Activated CD4-positive, alpha-beta T cell treated with anti-CD3 and anti-CD28 coated beads for 1 hour (primary cell): ENCODE data around the gene ZCWPW1.
"Not testable (repeated sequence)": the region's sequence is repeated elsewhere in the genome, so short reads cannot be mapped to it uniquely, and the experiment has no call there.

Experiments
- DNase-seq: peaks from one replicate; pipeline ENCODE4 v3.0.0-alpha.2; 2020

ZCWPW1 gene

GRCh38 chr7:100398239-100398638 is 30.3 kb downstream of the ZCWPW1 start:
- DNase-seq = no peak

- no peak for DNase-seq
These were observed 31.0 kb downstream of the ZCWPW1 start for GRCh38 chr7:100397315-100398081.

GRCh38 chr7:100396421-100396982 is 32.0 kb downstream of the ZCWPW1 start:
- DNase-seq = no peak

GRCh38 chr7:100394077-100394476 is 34.4 kb downstream of the ZCWPW1 start:
- no peak for DNase-seq

- DNase-seq = no peak
These were observed 35.1 kb downstream of the ZCWPW1 start for GRCh38 chr7:100393233-100393905.

- no peak for DNase-seq
These were observed 38.1 kb downstream of the ZCWPW1 start for GRCh38 chr7:100390286-100391009.

- no peak for DNase-seq
These were observed 38.9 kb downstream of the ZCWPW1 start for GRCh38 chr7:100389437-100390088.

- no peak for DNase-seq
These were observed 40.8 kb downstream of the ZCWPW1 start for GRCh38 chr7:100387695-100388094.

- DNase-seq = no peak
These were observed 41.6 kb downstream of the ZCWPW1 start for GRCh38 chr7:100386940-100387339.

- no peak for DNase-seq
These were observed 43.7 kb downstream of the ZCWPW1 start for GRCh38 chr7:100384628-100385294.

- DNase-seq = not testable (repeated sequence)
These were observed 46.2 kb downstream of the ZCWPW1 start for GRCh38 chr7:100382234-100382853.

- not testable (repeated sequence) for DNase-seq
These were observed 46.8 kb downstream of the ZCWPW1 start for GRCh38 chr7:100381531-100382233.

GRCh38 chr7:100380196-100380595 is 48.3 kb downstream of the ZCWPW1 start:
- DNase-seq = no peak

- DNase-seq = no peak
These were observed 50.3 kb downstream of the ZCWPW1 start for GRCh38 chr7:100378114-100378755.

- DNase-seq = no peak
These were observed 52.4 kb downstream of the ZCWPW1 start for GRCh38 chr7:100376066-100376465.

- no peak for DNase-seq
These were observed 53.9 kb downstream of the ZCWPW1 start for GRCh38 chr7:100374601-100375000.

- not testable (repeated sequence) for DNase-seq
These were observed 54.5 kb downstream of the ZCWPW1 start for GRCh38 chr7:100373870-100374598.

GRCh38 chr7:100373261-100373831 is 55.2 kb downstream of the ZCWPW1 start, which contains the start of gene PILRA:
PILRA (plus strand) TSS chr7:100373487; CDS start chr7:100373657, 170 bp downstream.
- DNase-seq = no peak

- no peak for DNase-seq
These were observed 55.8 kb downstream of the ZCWPW1 start for GRCh38 chr7:100372694-100373093.
